Neural crest cell (in vitro differentiated cells): ENCODE measurements around the gene EXOSC2. TPM values are rescaled to one million over a fixed set of nuclear protein-coding genes. Genes with fewer than 3 reads are reported as not detected.

Experiments
- DNase-seq: peaks from one replicate; pipeline ENCODE4 v3.0.0; 2021; ENCODE audit warnings: low read depth, mixed read lengths, low spot score
- H3K27ac Mint-ChIP-seq: one replicate; pipeline ENCODE4 v1.8.0; 2021; ENCODE audit warnings: mild to moderate bottlenecking, mixed read lengths; ENCODE audit not compliant: unreplicated experiment
- H3K27me3 Mint-ChIP-seq: 2 replicates; pipeline ENCODE4 v1.8.0; 2021; ENCODE audit warnings: low read depth, mild to moderate bottlenecking, mixed read lengths
- H3K36me3 Mint-ChIP-seq: 2 replicates; pipeline ENCODE4 v1.8.0; 2021; ENCODE audit warnings: low read depth, mild to moderate bottlenecking, mixed read lengths
- H3K4me1 Mint-ChIP-seq: 2 replicates; pipeline ENCODE4 v1.8.0; 2021; ENCODE audit warnings: mixed read lengths
- H3K4me3 Mint-ChIP-seq: one replicate; pipeline ENCODE4 v1.8.0; 2021; ENCODE audit warnings: mild to moderate bottlenecking, mixed read lengths
- H3K9me3 Mint-ChIP-seq: 2 replicates; pipeline ENCODE4 v1.8.0; 2021; ENCODE audit warnings: mixed read lengths
- total RNA-seq: library from RNA; stranded (reverse); gene quantifications from 2 replicates; pipeline ENCODE4 v1.2.1, GENCODE V29; 2021
- TF ChIP-seq, protein P1 (sequence below): fragments of 200-600 bp; sonication (generic); conservative IDR thresholded peaks from 2 replicates; pipeline ENCODE4 v1.5.0; 2021; ENCODE audit warnings: antibody characterized with exemption, mild to moderate bottlenecking

Gene EXOSC2
- total RNA-seq, 1 donor from 2014 or later, result 103 TPM

DNA sequence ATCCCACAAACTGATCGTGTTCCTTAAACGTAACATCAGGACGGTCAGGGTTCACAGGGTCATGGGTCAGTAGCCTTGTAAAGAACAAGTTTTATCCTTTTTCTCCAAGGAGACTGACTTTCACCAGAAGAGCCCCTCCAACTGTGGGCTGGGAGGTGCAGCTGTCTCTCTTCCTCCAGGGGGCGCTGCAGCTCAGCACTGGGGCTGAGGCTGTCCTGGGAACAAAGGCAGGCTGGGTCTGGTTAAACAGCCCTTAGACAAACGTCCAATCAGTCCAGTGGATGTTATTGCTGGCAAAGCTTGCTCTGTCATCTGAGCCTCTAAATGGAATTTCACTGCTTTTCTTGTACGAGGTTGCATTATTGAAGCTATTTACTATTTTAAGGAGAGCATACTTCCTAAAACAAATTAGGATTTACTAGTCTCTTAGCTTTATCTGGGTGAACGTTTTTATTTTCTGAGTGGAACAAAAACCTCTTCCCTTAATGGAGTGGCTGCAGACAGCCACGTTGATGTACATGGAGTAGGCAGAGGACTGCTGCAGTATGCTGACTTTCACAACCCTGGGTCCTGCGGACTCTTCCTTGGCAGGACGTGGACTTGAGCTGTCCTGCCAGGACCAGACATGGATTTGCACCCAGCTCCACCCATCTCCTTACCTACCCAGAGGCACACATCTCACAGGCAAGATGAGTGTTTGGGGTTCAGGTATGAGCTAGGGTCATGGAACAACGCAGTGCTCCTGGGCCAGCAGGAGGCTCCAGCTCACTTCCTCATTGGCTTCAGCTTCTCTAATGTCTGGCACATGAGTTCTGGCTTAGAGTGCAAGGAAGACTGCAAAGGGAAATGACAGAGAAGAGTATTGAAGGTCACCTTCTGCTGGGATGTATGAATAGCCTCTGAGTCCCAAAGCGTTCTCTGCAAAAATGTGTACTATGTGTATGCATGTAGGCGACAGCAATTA lies 7.8 kb downstream of the EXOSC2 start:
- Mint-ChIP-seq H3K27me3 (no peaks in the 10 kb centered on the region), H3K36me3 (peaks cover 32% of the 10 kb centered on the region), H3K9me3 (no peaks in the 10 kb centered on the region), H3K4me1 (peaks cover 28% of the 10 kb centered on the region), H3K27ac (peak overlapping the region; percentile 77), H3K4me3 (peak overlapping the region; percentile 53)
- DNase-seq, result peak; percentile 94
- TF ChIP-seq, protein P1, sequence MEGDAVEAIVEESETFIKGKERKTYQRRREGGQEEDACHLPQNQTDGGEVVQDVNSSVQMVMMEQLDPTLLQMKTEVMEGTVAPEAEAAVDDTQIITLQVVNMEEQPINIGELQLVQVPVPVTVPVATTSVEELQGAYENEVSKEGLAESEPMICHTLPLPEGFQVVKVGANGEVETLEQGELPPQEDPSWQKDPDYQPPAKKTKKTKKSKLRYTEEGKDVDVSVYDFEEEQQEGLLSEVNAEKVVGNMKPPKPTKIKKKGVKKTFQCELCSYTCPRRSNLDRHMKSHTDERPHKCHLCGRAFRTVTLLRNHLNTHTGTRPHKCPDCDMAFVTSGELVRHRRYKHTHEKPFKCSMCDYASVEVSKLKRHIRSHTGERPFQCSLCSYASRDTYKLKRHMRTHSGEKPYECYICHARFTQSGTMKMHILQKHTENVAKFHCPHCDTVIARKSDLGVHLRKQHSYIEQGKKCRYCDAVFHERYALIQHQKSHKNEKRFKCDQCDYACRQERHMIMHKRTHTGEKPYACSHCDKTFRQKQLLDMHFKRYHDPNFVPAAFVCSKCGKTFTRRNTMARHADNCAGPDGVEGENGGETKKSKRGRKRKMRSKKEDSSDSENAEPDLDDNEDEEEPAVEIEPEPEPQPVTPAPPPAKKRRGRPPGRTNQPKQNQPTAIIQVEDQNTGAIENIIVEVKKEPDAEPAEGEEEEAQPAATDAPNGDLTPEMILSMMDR, result peak; percentile 96

DNA sequence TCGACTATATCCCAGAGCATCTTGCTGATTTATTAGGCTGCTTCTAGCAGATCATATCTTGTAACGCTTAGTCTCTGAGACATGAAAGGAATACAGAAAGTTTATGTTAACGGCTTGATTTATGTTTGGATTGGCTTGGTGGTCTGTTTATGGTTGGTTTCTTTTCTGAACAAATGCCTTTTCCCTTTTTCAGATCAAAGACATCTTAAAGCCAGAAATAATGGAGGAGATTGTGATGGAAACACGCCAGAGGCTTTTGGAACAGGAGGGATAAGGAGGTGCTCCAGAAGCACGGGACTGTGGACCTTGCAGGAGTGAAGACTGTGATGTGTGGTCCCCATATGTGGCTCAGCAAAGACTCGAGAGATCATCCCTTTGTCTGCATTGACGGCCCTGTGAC lies 9.9 kb downstream of the EXOSC2 start:
- Mint-ChIP-seq H3K9me3 (no peaks in the 10 kb centered on the region), H3K36me3 (peaks cover 22% of the 10 kb centered on the region), H3K27me3 (no peaks in the 10 kb centered on the region), H3K27ac (no peak overlapping the region), H3K4me3 (no peak overlapping the region), H3K4me1 (peaks cover 24% of the 10 kb centered on the region)
- no peak for DNase-seq
- TF ChIP-seq, protein P1, result no peak

DNA sequence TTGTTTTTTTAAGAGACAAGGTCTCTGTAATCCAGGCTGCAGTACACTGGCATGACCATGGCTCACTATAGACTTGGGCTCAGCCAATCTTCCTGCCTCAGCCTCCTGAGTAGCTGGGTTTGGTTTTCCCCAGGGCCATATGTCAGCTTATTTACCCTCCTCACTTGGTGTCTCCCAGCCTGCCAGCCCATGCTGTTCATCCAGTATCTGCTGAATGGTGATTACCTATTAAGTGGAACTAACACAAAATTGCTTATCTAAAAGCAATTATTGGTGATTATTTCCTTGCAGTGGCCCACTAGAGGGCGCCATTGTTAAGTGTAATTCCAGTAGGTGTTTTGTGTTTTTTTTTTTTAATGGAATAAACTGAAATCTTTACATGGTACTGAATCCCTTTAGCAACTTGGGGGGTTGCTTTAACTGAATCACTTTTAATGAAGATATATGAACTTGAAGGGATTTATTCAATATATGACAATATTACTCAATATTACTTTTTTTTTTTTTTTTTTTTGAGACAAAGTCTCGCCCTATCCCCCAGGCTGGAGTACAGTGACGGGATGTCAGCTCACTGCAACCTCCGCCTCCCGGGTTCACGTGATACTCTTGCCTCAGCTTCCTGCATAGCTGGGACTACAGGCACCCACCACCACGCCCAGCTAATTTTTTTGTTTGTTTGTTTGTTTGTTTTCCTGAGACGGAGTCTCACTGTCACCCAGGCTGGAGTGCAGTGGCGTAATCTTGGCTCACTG lies 13.8 kb downstream of the EXOSC2 start:
- DNase-seq, result peak; percentile 69
- H3K36me3 Mint-ChIP-seq, result peaks cover 12% of the 10 kb centered on the region
- TF ChIP-seq, protein P1, result peak; percentile 95
- H3K4me1 Mint-ChIP-seq, result peaks cover 13% of the 10 kb centered on the region
- H3K27me3 Mint-ChIP-seq, result peaks cover 1% of the 10 kb centered on the region
- H3K4me3 Mint-ChIP-seq, result peak overlapping the region; percentile 10
- no peaks in the 10 kb centered on the region for H3K9me3 Mint-ChIP-seq
- H3K27ac Mint-ChIP-seq, result no peak overlapping the region

DNA sequence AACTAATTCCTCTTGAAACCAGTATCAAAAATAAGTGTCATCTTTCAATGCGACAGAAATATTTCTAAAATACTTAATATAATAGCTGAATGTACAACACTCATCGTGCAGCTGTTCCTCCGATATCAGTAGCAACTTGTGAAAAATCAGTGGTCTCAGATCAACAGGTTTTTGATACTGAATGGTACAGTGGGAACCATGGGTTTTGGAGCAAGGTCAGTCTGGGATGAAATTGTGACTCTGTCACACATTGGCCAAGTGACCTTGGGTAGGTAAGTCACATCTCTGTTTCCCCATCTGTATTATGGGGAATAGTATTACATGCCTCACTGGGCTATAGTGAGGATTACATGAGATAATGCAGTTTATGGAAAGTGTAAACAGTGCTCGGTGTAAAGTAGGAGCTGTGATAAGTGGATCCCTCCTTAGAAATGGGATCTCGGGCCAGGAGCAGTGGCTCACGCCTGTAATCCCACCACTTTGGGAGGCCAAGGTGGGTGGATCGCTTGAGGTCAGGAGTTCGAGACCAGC lies 17.3 kb downstream of the EXOSC2 start:
- H3K4me3 Mint-ChIP-seq, result peak overlapping the region; percentile 96
- TF ChIP-seq, protein P1, result no peak
- H3K27ac Mint-ChIP-seq, result no peak overlapping the region
- H3K27me3 Mint-ChIP-seq, result peaks cover 4% of the 10 kb centered on the region
- H3K9me3 Mint-ChIP-seq, result no peaks in the 10 kb centered on the region
- H3K4me1 Mint-ChIP-seq, result peaks cover 35% of the 10 kb centered on the region
- DNase-seq, result no peak
- peaks cover 2% of the 10 kb centered on the region for H3K36me3 Mint-ChIP-seq

DNA sequence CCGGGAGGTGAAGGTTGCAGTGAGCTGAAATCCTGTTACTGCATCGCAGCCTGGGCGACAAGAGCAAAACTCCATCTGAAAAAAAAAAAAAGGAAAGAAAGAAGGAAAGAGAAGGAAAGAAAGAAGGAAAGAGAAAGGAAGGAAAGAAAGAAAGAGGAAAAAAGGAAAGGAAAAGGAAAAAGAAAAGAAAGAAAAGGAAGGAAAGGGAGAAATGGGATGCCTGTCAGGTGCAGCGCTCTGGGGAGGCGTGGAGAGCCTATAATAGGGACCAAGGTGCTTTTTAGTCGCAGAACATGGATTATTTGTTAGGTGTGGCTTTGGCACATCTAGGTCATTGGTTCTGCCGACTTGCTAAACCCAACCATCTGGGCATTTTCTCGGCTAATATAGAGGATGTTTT lies 17.9 kb downstream of the EXOSC2 start:
- H3K36me3 Mint-ChIP-seq, result peaks cover 2% of the 10 kb centered on the region
- peaks cover 40% of the 10 kb centered on the region for H3K4me1 Mint-ChIP-seq
- H3K9me3 Mint-ChIP-seq, result no peaks in the 10 kb centered on the region
- H3K27ac Mint-ChIP-seq, result no peak overlapping the region
- peaks cover 4% of the 10 kb centered on the region for H3K27me3 Mint-ChIP-seq
- no peak for DNase-seq
- TF ChIP-seq, protein P1, result no peak
- H3K4me3 Mint-ChIP-seq, result peak overlapping the region; percentile 96
